Measurements from ENCODE around the gene KCNQ1.
"Not testable (repeated sequence)": the region's sequence is repeated elsewhere in the genome, so short reads cannot be mapped to it uniquely, and the experiment has no call there.

Gene KCNQ1

GRCh38 chr11:2482204-2482603, 37.4 kb downstream of the KCNQ1 start:
- no peak for TF ChIP-seq CTCF (IDR thresholded peaks at IDR 0.05; ENCODE audit: low read depth, low read length)
- no peak for DNase-seq (ENCODE audit: extremely low read depth, low read depth)

- no peak for DNase-seq (ENCODE audit: extremely low read depth, low read depth)
- TF ChIP-seq CTCF (IDR thresholded peaks at IDR 0.05; ENCODE audit: low read depth, low read length), result no peak
Observed at GRCh38 chr11:2482745-2483144, 37.9 kb downstream of the KCNQ1 start.

- no peak for TF ChIP-seq CTCF (IDR thresholded peaks at IDR 0.05; ENCODE audit: low read depth, low read length)
- DNase-seq (ENCODE audit: extremely low read depth, low read depth), result no peak
Observed at GRCh38 chr11:2483426-2483825, 38.6 kb downstream of the KCNQ1 start.

GRCh38 chr11:2484576-2485125, 39.8 kb downstream of the KCNQ1 start:
- DNase-seq (ENCODE audit: extremely low read depth, low read depth), result no peak
- TF ChIP-seq CTCF (IDR thresholded peaks at IDR 0.05; ENCODE audit: low read depth, low read length), result no peak

- TF ChIP-seq CTCF (IDR thresholded peaks at IDR 0.05; ENCODE audit: low read depth, low read length), result no peak
- no peak for DNase-seq (ENCODE audit: extremely low read depth, low read depth)
Observed at GRCh38 chr11:2488004-2488403, 43.2 kb downstream of the KCNQ1 start.

- no peak for TF ChIP-seq CTCF (IDR thresholded peaks at IDR 0.05; ENCODE audit: low read depth, low read length)
- DNase-seq (ENCODE audit: extremely low read depth, low read depth), result no peak
Observed at GRCh38 chr11:2489083-2489482, 44.3 kb downstream of the KCNQ1 start.

GRCh38 chr11:2497951-2498350, 53.1 kb downstream of the KCNQ1 start:
- not testable (repeated sequence) for DNase-seq (ENCODE audit: extremely low read depth, low read depth)

- no peak for DNase-seq (ENCODE audit: extremely low read depth, low read depth)
- TF ChIP-seq CTCF (IDR thresholded peaks at IDR 0.05; ENCODE audit: low read depth, low read length), result no peak
Observed at GRCh38 chr11:2498750-2499149, 53.9 kb downstream of the KCNQ1 start.
